Measurements from ENCODE around the gene EN1. TPM values are rescaled to one million over a fixed set of nuclear protein-coding genes. Genes with fewer than 3 reads are reported as not detected.

EN1 gene
- total RNA-seq, 4 donors from 2014 or later, result not detected

DNA sequence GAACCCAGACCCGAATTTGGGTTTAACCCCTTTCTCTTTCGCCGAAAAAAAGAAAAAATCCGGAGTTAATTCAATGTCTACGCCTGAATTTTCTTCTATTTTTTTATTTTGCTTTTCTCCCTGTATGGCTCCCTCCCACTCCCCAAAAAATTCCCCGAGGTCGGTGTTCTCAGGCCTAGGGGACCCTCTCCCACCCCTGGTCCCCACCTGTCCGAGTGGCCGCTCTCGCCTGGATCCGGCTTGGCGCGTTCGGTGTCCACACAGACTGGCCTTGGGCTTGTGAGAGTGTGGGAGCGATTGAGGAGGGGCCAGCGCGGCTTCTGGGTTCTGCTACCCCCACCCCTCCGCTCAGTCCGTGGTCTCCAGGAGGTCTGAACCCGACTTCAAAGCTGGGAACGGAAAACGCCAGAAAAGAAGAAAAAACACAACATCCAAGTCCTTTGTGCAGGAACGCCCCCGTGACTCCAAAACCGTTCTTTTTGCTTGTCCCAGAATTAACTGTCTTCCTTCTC is 5.7 kb upstream of the EN1 start:
- Histone ChIP-seq H3K27me3 (peaks cover 32 to 100% (median 70%) of the 10 kb centered on the region in 4 donors), H3K27ac (no peak overlapping the region), H3K4me3 (no peak overlapping the region), H3K4me1 (peaks cover 14 to 77% (median 18%) of the 10 kb centered on the region in 3 donors), H3K9me3 (no peaks in the 10 kb centered on the region), H3K36me3 (no peaks in the 10 kb centered on the region)
- TF ChIP-seq, protein P1, sequence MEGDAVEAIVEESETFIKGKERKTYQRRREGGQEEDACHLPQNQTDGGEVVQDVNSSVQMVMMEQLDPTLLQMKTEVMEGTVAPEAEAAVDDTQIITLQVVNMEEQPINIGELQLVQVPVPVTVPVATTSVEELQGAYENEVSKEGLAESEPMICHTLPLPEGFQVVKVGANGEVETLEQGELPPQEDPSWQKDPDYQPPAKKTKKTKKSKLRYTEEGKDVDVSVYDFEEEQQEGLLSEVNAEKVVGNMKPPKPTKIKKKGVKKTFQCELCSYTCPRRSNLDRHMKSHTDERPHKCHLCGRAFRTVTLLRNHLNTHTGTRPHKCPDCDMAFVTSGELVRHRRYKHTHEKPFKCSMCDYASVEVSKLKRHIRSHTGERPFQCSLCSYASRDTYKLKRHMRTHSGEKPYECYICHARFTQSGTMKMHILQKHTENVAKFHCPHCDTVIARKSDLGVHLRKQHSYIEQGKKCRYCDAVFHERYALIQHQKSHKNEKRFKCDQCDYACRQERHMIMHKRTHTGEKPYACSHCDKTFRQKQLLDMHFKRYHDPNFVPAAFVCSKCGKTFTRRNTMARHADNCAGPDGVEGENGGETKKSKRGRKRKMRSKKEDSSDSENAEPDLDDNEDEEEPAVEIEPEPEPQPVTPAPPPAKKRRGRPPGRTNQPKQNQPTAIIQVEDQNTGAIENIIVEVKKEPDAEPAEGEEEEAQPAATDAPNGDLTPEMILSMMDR (IDR thresholded peaks at IDR 0.05), result no peak
- TF ChIP-seq POLR2A (IDR thresholded peaks at IDR 0.05), result no peak
- no peak for DNase-seq
- WGBS, 2 donors, result 11 to 13% methylated on average over 14 to 21 of the region's 25 CpGs
- intact Hi-C loops (cut with DNase I), result no loop called here

GRCh38 chr2:118852605-118853128 is 5.2 kb upstream of the EN1 start:
- Histone ChIP-seq H3K27ac (no peak overlapping the region), H3K4me1 (peaks cover 20 to 77% (median 23%) of the 10 kb centered on the region in 3 donors)
- no peak for DNase-seq

DNA sequence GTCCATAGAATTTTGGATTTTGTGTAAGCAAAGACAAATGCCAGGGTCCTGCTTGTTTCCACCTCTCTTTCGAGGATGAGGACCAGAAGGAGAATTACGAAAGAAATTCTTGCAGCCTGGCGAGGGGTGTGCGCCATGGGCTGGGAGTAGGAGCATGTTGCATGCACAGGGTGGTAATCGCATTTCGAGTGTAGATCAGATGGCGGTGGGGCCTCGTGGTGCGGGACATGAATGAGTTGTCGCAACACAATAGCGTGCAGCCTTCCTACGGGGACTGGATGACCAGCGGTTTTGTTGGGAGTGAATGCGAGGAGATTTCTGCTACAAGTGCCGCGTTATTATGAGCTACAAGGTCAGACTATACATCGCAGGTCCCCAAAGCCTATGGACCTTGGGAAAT is 4.2 kb upstream of the EN1 start:
- 9 to 13% methylated on average over 13 to 17 of the region's 17 CpGs for WGBS, 2 donors
- no peak for DNase-seq
- H3K36me3 ChIP-seq, result no peaks in the 10 kb centered on the region
- no peak overlapping the region for H3K27ac ChIP-seq
- no peak overlapping the region for H3K4me3 ChIP-seq
- H3K4me1 ChIP-seq, result peaks cover 28 to 77% (median 29%) of the 10 kb centered on the region in 3 donors
- intact Hi-C loops (cut with DNase I), result no loop called here
- no peak for TF ChIP-seq POLR2A (IDR thresholded peaks at IDR 0.05)
- TF ChIP-seq, protein P1 (IDR thresholded peaks at IDR 0.05), result no peak
- H3K9me3 ChIP-seq, result no peaks in the 10 kb centered on the region
- H3K27me3 ChIP-seq, result peaks cover 17 to 100% (median 66%) of the 10 kb centered on the region in 4 donors

More at GRCh38 chr2:118852605-118853128, 5.2 kb upstream of the EN1 start:
- intact Hi-C loops (cut with DNase I), result no loop called here
- Histone ChIP-seq H3K27me3 (peaks cover 26 to 100% (median 71%) of the 10 kb centered on the region in 4 donors), H3K4me3 (no peak overlapping the region), H3K9me3 (no peaks in the 10 kb centered on the region), H3K36me3 (no peaks in the 10 kb centered on the region)
- 7 to 9% methylated on average over 7 to 11 of the region's 31 CpGs for WGBS, 2 donors
- TF ChIP-seq POLR2A (IDR thresholded peaks at IDR 0.05), result no peak
- TF ChIP-seq, protein P1 (IDR thresholded peaks at IDR 0.05), result no peak

DNA sequence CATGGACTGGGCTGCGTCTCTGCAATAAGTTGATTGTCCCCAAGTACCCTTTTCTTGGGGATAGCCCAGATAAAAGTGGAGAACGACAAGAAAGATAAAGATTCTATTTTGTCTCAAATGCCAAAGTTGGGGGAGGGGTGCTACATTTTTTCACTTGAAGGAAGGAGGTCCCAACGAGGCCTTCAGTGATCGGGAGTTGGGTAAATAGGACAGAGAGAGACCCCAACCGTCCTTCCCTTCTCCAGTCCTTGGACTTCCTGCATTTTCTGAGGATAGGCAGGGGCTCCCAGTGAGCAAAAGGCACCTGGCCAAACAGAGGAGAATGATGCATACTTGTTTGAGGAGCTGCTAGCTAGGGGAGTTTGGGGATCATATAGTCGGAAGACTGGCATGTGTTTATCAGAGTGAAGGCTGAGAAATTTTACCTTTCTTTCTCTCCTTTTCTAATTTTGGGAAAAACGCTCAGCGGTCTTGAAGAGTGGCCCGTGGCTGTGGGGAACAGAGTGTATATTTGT is 3.5 kb upstream of the EN1 start:
- Histone ChIP-seq H3K27me3 (peaks cover 16 to 100% (median 63%) of the 10 kb centered on the region in 4 donors), H3K9me3 (no peaks in the 10 kb centered on the region), H3K4me1 (peaks cover 25 to 77% (median 32%) of the 10 kb centered on the region in 3 donors), H3K27ac (no peak overlapping the region), H3K36me3 (no peaks in the 10 kb centered on the region), H3K4me3 (no peak overlapping the region)
- TF ChIP-seq POLR2A (IDR thresholded peaks at IDR 0.05), result no peak
- TF ChIP-seq, protein P1 (IDR thresholded peaks at IDR 0.05), result no peak
- no peak for DNase-seq
- intact Hi-C loops (cut with DNase I), result no loop called here
- WGBS, 2 donors, result 9 to 11% methylated on average over 9 of the region's 9 CpGs

DNA sequence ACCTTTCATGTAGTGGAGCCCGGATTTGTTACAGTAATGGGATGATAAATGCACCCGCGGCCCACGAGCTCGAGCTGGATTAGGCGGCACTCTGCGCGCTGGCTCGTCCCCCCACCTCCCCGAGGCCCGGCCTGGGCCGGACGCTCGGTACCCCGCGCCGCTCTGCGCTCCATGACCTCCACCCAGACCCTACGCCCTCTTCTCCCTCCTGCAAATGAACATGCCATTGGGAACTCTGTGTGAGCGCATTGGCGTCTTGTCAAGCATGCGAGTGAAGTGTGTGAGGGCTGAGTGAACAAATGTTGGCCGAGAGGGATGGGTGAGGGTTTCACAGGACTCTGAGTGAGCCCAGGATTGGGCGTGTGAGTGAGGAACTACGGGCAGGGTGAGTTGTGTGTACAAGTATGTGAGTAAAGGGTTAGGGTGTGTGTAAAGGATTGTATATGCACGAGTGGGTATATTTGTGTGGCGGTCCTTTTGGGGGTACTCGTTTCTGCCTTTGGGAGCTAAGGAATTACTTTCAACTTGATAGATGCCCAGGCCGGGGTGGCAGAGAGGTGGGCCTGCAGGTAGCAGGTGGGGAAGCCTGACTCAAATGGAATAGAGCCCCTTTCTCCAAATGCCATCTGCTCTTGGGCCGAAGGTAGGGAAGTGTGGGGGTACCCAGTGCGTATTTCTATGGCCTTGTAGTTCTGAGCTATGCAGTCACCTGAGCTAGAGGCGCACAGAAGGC is 2.9 kb upstream of the EN1 start:
- peaks cover 18 to 77% (median 26%) of the 10 kb centered on the region in 3 donors for H3K4me1 ChIP-seq
- H3K9me3 ChIP-seq, result no peaks in the 10 kb centered on the region
- TF ChIP-seq, protein P1 (IDR thresholded peaks at IDR 0.05), result no peak
- no peak for TF ChIP-seq POLR2A (IDR thresholded peaks at IDR 0.05)
- H3K4me3 ChIP-seq, result no peak overlapping the region
- no peak for DNase-seq
- 4 to 16% methylated on average over 14 to 22 of the region's 32 CpGs for WGBS, 2 donors
- intact Hi-C loops (cut with DNase I), result no loop called here
- no peaks in the 10 kb centered on the region for H3K36me3 ChIP-seq
- no peak overlapping the region for H3K27ac ChIP-seq
- peaks cover 22 to 100% (median 63%) of the 10 kb centered on the region in 4 donors for H3K27me3 ChIP-seq

Data from esophagus squamous epithelium (tissue), 5 donors.